Pancreas (tissue), 10 donors: Measurements from ENCODE around the gene TSPEAR. TPM values are rescaled to one million over a fixed set of nuclear protein-coding genes. Genes with fewer than 3 reads are reported as not detected.

Experiments used
- ATAC-seq, 4 donors: fragments of 200-7000 bp; cut with Tn5 transposase; one replicate each; pipeline versions ENCODE4 v1.8.0 to v1.9.1; 2020; ENCODE audit warnings: mild to moderate bottlenecking in 4 of 4, moderate library complexity in 4 of 4
- DNase-seq, 6 donors: peaks; one replicate each; pipeline ENCODE4 v3.0.0-alpha.2; 2020
- FAIRE-seq: peaks from 2 replicates; lab custom pipeline; 2012; peaks lifted over from hg19 to GRCh38; lab: Jason Lieb, UNC
- H3K27ac ChIP-seq, 4 donors: fragments of 200-600 bp; sonication (generic); 1 replicate in 3 of 4; 2 replicates in 1 of 4; pipeline versions ENCODE4 v1.5.0 to v1.8.0; 2020
- H3K27me3 ChIP-seq, 4 donors: fragments of 200-600 bp; one replicate each; pipeline ENCODE4 v1.8.0; 2021
- H3K36me3 ChIP-seq, 3 donors: fragments of 200-600 bp; sonication (generic) in 1 of 3; one replicate each; pipeline versions ENCODE4 v1.5.0 to v1.8.0; 2020 to 2021
- H3K4me1 ChIP-seq, 3 donors: fragments of 200-600 bp; one replicate each; pipeline ENCODE4 v1.8.0; 2021
- H3K4me3 ChIP-seq, 4 donors: fragments of 200-600 bp; sonication (generic) in 2 of 4; one replicate each; pipeline versions ENCODE4 v1.5.0 to v1.8.0; 2020 to 2021
- H3K9me3 ChIP-seq, 4 donors: fragments of 200-600 bp; one replicate each; pipeline ENCODE4 v1.8.0; 2021
- WGBS, 2 donors: extraction: QIAGEN DNeasy Blood & Tissue Kit; methylation state at CpG; one replicate each; pipeline ENCODE4 v1.1.7; 2013; 5-methylcytosine and 5-hydroxymethylcytosine counted together
- intact Hi-C, 3 donors: fragments of 100-400 bp; cut with DNase I; formaldehyde crosslinking; loops; one replicate each; pipeline versions ENCODE4 v1.11.1 to v1.14.2; 2022
- polyA plus RNA-seq, 2 donors: library from polyadenylated mRNA; stranded (reverse); fragments of 200-250 nt; gene quantifications; one replicate each; pipeline ENCODE4 v1.2.3, GENCODE V29; 2013
- total RNA-seq, 6 donors: library from RNA; stranded (reverse); fragmentation: NEBNext Ultra II Directional in 4 of 6; extraction: Animal tissue kit (Norgen Biotek cat#: 25700) in 4 of 6; gene quantifications; one replicate each; pipeline versions ENCODE4 v1.2.1 to v1.2.4, GENCODE V29; 2021 to 2023
- TF ChIP-seq, protein P1 (sequence below), 4 donors: fragments of 200-600 bp; sonication (generic) in 3 of 4; IDR thresholded peaks; one replicate each; pipeline versions ENCODE4 v1.5.0 to v1.8.0; 2021; ENCODE audit warnings: antibody characterized with exemption in 4 of 4
- donor health status: healthy with polysubstance abuse.
- donor health status: DM: no; HTN: no; CAD: no; lungs with moderate emphysema.
- donor health status: DM: no; HTN: no; CAD: no.
- donor health status: control.
- donor health status: control.
- donor health status: Bipolar disorder and iron deficiency.
- donor health status: DM: yes; HTN: yes; CAD: no.
- donor health status: DM: no; HTN: no; CAD: no.
- donor health status: DM: no; HTN: no; CAD: no.
- donor health status: DM: yes; HTN: yes; CAD: no.

TSPEAR gene
- total and polyA plus RNA-seq, 8 donors, result 0.05 to 1.4 (median 0.25) TPM; not detected in 1

DNA sequence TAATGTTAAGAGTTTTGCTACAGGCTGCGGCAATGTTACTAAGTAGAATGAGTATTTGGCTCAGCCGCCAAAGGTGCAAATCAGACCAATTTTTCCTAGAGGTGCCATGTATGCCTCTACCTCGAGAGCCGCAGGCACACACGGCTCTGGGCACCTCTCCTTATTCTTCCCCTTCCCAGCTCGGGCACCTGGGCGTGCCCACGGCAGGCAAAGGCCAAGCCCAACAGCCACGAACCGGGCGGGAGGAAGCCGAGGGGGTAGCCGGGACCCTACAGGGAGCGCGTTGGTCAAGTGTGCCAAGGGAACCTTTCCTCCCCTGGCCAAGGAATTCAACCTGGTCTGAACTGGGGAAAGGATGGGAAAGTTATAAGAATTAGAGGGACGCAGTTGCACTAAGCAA lies 225.1 kb downstream of the TSPEAR start:
- H3K9me3 ChIP-seq, result no peaks in the 10 kb centered on the region
- no peak overlapping the region for H3K4me3 ChIP-seq
- no peaks in the 10 kb centered on the region for H3K27me3 ChIP-seq
- no peak overlapping the region for H3K27ac ChIP-seq
- intact Hi-C loops, result no loop called here
- 77 to 83% methylated on average over 16 of the region's 16 CpGs for WGBS, 2 donors
- no peaks in the 10 kb centered on the region for H3K4me1 ChIP-seq
- DNase-seq (no peak), FAIRE-seq (no peak), ATAC-seq (no peak)
- TF ChIP-seq, protein P1, sequence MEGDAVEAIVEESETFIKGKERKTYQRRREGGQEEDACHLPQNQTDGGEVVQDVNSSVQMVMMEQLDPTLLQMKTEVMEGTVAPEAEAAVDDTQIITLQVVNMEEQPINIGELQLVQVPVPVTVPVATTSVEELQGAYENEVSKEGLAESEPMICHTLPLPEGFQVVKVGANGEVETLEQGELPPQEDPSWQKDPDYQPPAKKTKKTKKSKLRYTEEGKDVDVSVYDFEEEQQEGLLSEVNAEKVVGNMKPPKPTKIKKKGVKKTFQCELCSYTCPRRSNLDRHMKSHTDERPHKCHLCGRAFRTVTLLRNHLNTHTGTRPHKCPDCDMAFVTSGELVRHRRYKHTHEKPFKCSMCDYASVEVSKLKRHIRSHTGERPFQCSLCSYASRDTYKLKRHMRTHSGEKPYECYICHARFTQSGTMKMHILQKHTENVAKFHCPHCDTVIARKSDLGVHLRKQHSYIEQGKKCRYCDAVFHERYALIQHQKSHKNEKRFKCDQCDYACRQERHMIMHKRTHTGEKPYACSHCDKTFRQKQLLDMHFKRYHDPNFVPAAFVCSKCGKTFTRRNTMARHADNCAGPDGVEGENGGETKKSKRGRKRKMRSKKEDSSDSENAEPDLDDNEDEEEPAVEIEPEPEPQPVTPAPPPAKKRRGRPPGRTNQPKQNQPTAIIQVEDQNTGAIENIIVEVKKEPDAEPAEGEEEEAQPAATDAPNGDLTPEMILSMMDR (IDR thresholded peaks at IDR 0.05), result no peak
- H3K36me3 ChIP-seq, result no peaks in the 10 kb centered on the region

DNA sequence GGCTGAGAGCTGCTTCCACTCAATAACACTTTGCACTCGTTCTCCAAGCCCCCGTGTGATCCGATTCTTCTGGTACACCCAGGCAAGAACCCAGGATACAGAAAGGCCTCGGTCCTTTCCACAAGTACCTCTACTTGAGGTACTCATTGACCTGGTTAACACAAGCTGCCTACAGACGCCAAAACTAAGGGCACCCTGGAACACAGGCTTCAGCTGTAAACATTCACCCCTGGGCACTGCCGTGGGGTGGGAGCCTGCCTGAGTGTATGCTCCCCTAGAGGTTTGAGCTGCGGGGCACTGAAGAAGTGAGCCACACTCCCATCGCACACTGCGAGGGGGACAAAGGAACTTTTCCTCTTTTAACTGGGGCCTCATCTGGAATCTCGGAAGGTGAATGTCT lies 225.6 kb downstream of the TSPEAR start:
- intact Hi-C loops, result no loop called here
- FAIRE-seq (no peak), DNase-seq (no peak), ATAC-seq (no peak)
- TF ChIP-seq, protein P1 (IDR thresholded peaks at IDR 0.05), result no peak
- 77 to 79% methylated on average over 10 of the region's 10 CpGs for WGBS, 2 donors
- Histone ChIP-seq H3K9me3 (no peaks in the 10 kb centered on the region), H3K36me3 (no peaks in the 10 kb centered on the region), H3K4me1 (no peaks in the 10 kb centered on the region), H3K27ac (no peak overlapping the region), H3K27me3 (no peaks in the 10 kb centered on the region), H3K4me3 (no peak overlapping the region)

DNA sequence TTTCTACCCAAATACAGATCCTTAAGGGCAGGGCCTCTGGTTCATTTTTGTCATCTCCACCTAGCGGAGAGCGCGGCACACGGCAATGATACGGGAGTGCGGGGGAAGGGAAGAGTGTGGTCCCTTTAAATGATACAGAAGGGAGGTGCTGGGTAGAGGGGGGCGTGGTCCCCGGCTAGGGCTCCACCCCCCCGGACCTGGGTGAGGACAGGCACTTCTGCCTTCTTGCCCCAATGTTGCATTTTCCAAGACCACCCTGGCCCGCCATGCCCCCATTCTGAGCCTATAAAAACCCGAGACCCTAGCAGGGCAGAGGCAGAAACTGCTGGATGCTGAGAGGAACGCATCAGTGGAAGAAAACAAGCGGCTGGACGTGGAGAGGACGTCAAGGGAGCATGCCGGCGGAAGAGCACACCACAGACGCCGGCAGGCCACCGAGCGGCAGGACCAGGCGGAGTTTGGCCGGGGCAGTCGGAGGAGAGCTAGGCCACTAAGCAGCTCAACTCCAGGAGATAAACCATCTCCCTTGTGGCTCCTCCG lies 226.0 kb downstream of the TSPEAR start:
- Histone ChIP-seq H3K36me3 (no peaks in the 10 kb centered on the region), H3K27ac (no peak overlapping the region), H3K4me3 (no peak overlapping the region), H3K4me1 (no peaks in the 10 kb centered on the region), H3K27me3 (no peaks in the 10 kb centered on the region), H3K9me3 (no peaks in the 10 kb centered on the region)
- intact Hi-C loops, result no loop called here
- WGBS, 2 donors, result 71 to 74% methylated on average over 24 to 25 of the region's 25 CpGs
- ATAC-seq (peak in 3 of 4 donors; percentile 44 to 79 (median 62)), FAIRE-seq (no peak), DNase-seq (no peak)
- TF ChIP-seq, protein P1 (IDR thresholded peaks at IDR 0.05), result no peak

DNA sequence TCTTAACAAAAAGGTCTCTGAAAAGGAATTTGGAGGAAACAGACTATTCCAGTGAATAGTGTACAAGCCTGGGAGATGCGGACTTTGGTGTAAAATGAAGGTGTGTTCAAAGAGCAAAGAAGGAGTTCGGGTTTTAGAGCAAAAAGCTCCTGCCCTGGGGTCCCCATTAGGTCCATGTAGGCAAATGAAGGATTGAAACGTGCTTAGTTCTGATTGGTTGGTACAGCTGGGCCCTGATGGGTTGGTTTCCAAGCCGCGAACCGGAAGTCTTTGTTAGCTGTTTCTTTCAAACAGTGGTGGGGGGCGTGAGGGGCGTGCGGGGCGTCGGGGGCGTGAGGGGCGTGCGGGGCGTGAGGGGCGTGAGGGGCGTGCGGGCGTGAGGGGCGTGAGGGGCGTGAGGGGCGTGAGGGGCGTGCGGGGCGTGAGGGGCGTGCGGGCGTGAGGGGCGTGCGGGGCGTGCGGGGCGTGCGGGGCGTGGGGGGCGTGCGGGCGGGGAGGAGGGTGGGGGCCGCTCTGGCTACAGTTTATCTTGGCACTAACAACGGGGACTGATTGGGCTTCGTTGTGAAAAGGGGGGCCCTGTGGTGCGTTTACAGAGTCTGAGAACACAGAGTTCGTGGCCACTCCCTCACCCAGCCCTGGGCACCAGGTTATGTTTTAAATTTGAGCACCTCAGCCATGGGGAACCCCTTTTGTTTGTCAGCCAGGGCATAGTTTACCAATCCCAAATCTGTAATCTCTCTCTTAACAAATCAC lies 226.7 kb downstream of the TSPEAR start:
- no peaks in the 10 kb centered on the region for H3K9me3 ChIP-seq
- H3K36me3 ChIP-seq, result no peaks in the 10 kb centered on the region
- ATAC-seq (no peak), FAIRE-seq (no peak), DNase-seq (no peak)
- no peak overlapping the region for H3K27ac ChIP-seq
- TF ChIP-seq, protein P1 (IDR thresholded peaks at IDR 0.05), result no peak
- intact Hi-C loops, result no loop called here
- H3K4me1 ChIP-seq, result no peaks in the 10 kb centered on the region
- no peak overlapping the region for H3K4me3 ChIP-seq
- WGBS, 2 donors, result 86% methylated on average over 27 to 43 of the region's 43 CpGs
- no peaks in the 10 kb centered on the region for H3K27me3 ChIP-seq
